Calu3 (cell line): Measurements from ENCODE around the gene MRPS25. TPM values are rescaled to one million over a fixed set of nuclear protein-coding genes. Genes with fewer than 3 reads are reported as not detected.
"Not testable (repeated sequence)": the region's sequence is repeated elsewhere in the genome, so short reads cannot be mapped to it uniquely, and the experiment has no call there.

Source experiments
- BruUV-seq: library from RNA; stranded (reverse); fragments of 400-500 nt; replicated peaks from 2 replicates; lab custom pipeline; 2021; lab: Mats Ljungman, UMichigan
- CTCF ChIA-PET: fragments of 300-600 bp; sonication (Branson Sonifier 250); formaldehyde crosslinking; loops from one replicate; lab custom pipeline; 2022; ENCODE audit warnings: antibody characterized with exemption; lab: Charles Lee
- DNase-seq: peaks from one replicate; pipeline ENCODE4 v3.0.0; 2022
- H3K27ac Mint-ChIP-seq: one replicate; pipeline ENCODE4 v1.8.0; 2022; ENCODE audit warnings: mixed read lengths; ENCODE audit not compliant: unreplicated experiment
- H3K27me3 Mint-ChIP-seq: one replicate; pipeline ENCODE4 v1.8.0; 2022; ENCODE audit warnings: mixed read lengths; ENCODE audit not compliant: unreplicated experiment
- H3K36me3 Mint-ChIP-seq: one replicate; pipeline ENCODE4 v1.8.0; 2022; ENCODE audit warnings: mild to moderate bottlenecking, moderate library complexity, mixed read lengths; ENCODE audit not compliant: insufficient read depth, unreplicated experiment
- H3K4me1 Mint-ChIP-seq: one replicate; pipeline ENCODE4 v1.8.0; 2022; ENCODE audit warnings: mild to moderate bottlenecking, low read depth, mixed read lengths; ENCODE audit not compliant: unreplicated experiment
- H3K4me3 Mint-ChIP-seq: one replicate; pipeline ENCODE4 v1.8.0; 2022; ENCODE audit warnings: mild to moderate bottlenecking, low read depth, moderate library complexity, mixed read lengths; ENCODE audit not compliant: unreplicated experiment
- H3K9me3 Mint-ChIP-seq: one replicate; pipeline ENCODE4 v1.8.0; 2022; ENCODE audit warnings: low read depth, mixed read lengths; ENCODE audit not compliant: unreplicated experiment
- intact Hi-C: fragments of 100-400 bp; cut with micrococcal nuclease; formaldehyde crosslinking; loops from one replicate; pipeline ENCODE4 v1.10.0; 2022; ENCODE audit not compliant: unreplicated experiment
- total RNA-seq: library from RNA; stranded (reverse); gene quantifications from 2 replicates; pipeline ENCODE4 v1.2.3, GENCODE V29; 2022
- TF ChIP-seq, protein P1 (sequence below): fragments of 200-600 bp; IDR thresholded peaks from one replicate; pipeline ENCODE4 v1.8.0; 2022; ENCODE audit warnings: antibody characterized with exemption; ENCODE audit not compliant: unreplicated experiment

The MRPS25 gene
- total RNA-seq, 1 experiment from 2014 or later = 51.8 TPM

DNA sequence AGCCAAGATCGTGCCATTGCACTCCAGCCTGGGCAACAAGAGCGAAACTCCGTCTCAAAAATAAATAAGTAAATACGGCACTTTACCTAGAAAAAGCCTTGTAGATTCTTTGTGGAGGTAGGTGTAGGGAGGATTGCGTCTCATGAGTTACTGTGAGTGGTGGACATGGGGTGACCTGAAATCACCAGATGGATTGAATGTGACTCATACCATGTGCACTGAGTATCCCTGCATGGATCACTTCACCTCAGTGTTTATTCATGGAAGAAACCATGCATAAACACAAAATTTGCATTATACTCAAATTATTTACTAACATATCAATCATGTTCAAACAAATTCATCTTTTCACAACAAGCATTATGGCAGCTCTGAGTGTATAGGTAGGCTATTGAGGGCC, 55.9 kb downstream of the MRPS25 start:
- intact Hi-C loops = no loop called here
- Mint-ChIP-seq H3K9me3 (no peaks in the 10 kb centered on the region), H3K27ac (no peak overlapping the region), H3K4me1 (no peaks in the 10 kb centered on the region), H3K4me3 (no peak overlapping the region), H3K36me3 (peaks cover 17% of the 10 kb centered on the region), H3K27me3 (no peaks in the 10 kb centered on the region)
- TF ChIP-seq, protein P1, sequence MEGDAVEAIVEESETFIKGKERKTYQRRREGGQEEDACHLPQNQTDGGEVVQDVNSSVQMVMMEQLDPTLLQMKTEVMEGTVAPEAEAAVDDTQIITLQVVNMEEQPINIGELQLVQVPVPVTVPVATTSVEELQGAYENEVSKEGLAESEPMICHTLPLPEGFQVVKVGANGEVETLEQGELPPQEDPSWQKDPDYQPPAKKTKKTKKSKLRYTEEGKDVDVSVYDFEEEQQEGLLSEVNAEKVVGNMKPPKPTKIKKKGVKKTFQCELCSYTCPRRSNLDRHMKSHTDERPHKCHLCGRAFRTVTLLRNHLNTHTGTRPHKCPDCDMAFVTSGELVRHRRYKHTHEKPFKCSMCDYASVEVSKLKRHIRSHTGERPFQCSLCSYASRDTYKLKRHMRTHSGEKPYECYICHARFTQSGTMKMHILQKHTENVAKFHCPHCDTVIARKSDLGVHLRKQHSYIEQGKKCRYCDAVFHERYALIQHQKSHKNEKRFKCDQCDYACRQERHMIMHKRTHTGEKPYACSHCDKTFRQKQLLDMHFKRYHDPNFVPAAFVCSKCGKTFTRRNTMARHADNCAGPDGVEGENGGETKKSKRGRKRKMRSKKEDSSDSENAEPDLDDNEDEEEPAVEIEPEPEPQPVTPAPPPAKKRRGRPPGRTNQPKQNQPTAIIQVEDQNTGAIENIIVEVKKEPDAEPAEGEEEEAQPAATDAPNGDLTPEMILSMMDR = no peak
- no TSS peak for BruUV-seq
- no peak for DNase-seq
- CTCF ChIA-PET = no interaction called here

- no peaks in the 10 kb centered on the region for H3K27me3 Mint-ChIP-seq
- BruUV-seq = no TSS peak
- intact Hi-C loops = no loop called here
- no peaks in the 10 kb centered on the region for H3K4me1 Mint-ChIP-seq
- no peak for DNase-seq
- no peak overlapping the region for H3K4me3 Mint-ChIP-seq
- H3K9me3 Mint-ChIP-seq = no peaks in the 10 kb centered on the region
- CTCF ChIA-PET = interaction anchor here (0.7 kb wide), 1 partner anchor 477 kb away, joined by 3 read pairs; no protein-coding TSS in a partner anchor
- TF ChIP-seq, protein P1 = no peak
- peaks cover 17% of the 10 kb centered on the region for H3K36me3 Mint-ChIP-seq
- no peak overlapping the region for H3K27ac Mint-ChIP-seq
Measured at GRCh38 chr3:15007681-15008141, 57.4 kb downstream of the MRPS25 start.

GRCh38 chr3:14999182-14999581, 65.9 kb downstream of the MRPS25 start:
- not testable (repeated sequence) for H3K4me1 Mint-ChIP-seq

More at GRCh38 chr3:14999182-14999581, 65.9 kb downstream of the MRPS25 start:
- DNase-seq, H3K4me3 Mint-ChIP-seq, BruUV-seq, H3K27me3 Mint-ChIP-seq, intact Hi-C loops, H3K36me3 Mint-ChIP-seq, H3K9me3 Mint-ChIP-seq, CTCF ChIA-PET, H3K27ac Mint-ChIP-seq: not testable (repeated sequence)

Other genes starting within 250 kb of the MRPS25 start
- gene FGD5, start 246.4 kb downstream of the MRPS25 start, total RNA-seq = not detected in 2 replicates
- gene NR2C2, start 117.7 kb downstream of the MRPS25 start, total RNA-seq = 33.5 and 41.5 TPM in 2 replicates
- gene RBSN, start 33.8 kb upstream of the MRPS25 start, total RNA-seq = 18.9 and 21.2 TPM in 2 replicates
- 24.1 and 24.8 TPM in 2 replicates for gene CAPN7, start 140.9 kb upstream of the MRPS25 start, total RNA-seq